Measurements from ENCODE around the gene BZW1. TPM values are rescaled to one million over a fixed set of nuclear protein-coding genes. Genes with fewer than 3 reads are reported as not detected.

The BZW1 gene
- 392 and 474 TPM in 2 replicates for total RNA-seq

- DNase-seq (ENCODE audit: low read depth in 2 of 2): peak; percentile 97 to 98
Observed at GRCh38 chr2:200811333-200812121, at the start of gene BZW1. TSS of gene BZW1 (plus strand) at chr2:200811910. CDS start at chr2:200813218, 1,308 bp downstream.

DNA sequence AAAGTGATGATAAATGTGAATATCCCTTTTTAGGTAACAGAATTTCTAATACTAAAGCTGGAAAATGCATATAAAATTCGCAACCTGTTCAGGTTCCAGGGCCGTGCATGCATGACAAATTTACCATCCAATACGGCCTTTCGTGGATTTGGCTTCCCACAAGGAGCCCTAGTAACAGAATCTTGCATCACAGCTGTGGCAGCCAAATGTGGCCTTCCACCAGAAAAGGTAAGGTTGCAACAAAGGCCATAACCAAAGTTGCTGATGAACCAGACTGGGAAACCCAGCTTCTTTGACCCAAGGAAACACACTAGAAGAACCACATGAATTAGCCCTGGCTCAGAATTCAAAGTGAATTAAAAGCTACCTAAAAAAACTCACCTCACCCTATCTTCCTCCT is 49.6 kb upstream of the BZW1 start:
- DNase-seq (ENCODE audit: low read depth in 2 of 2): no peak

- peak in 1 of 2 donors; percentile 32 for DNase-seq (ENCODE audit: low read depth in 2 of 2)
Observed at GRCh38 chr2:200763422-200763821, 48.3 kb upstream of the BZW1 start.

GRCh38 chr2:200765139-200765951 is 46.4 kb upstream of the BZW1 start:
- DNase-seq (ENCODE audit: low read depth in 2 of 2): peak; percentile 52 to 94

GRCh38 chr2:200765995-200766660 is 45.6 kb upstream of the BZW1 start:
- DNase-seq (ENCODE audit: low read depth in 2 of 2): no peak

GRCh38 chr2:200767111-200767885 is 44.4 kb upstream of the BZW1 start:
- DNase-seq (ENCODE audit: low read depth in 2 of 2): no peak

DNA sequence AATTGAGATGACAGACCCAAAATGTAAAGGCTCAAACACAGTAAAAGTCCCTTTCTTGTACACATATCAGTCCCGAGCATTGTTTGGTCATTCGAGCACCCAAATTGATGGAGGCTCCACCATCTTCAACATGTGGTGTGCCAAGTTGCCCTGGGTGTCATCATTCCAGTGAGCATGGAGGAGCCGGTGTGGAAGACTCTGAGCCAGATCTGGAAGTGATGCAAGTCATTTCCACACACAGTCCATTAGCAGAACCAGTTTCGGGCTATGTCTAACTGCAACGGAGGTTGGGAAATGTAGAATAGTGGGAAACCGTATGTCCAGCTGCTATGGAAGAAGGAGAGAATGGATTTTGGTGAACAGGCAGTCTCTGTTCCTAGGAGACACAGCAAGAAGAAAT is 40.9 kb upstream of the BZW1 start:
- no peak for DNase-seq (ENCODE audit: low read depth in 2 of 2)

GRCh38 chr2:200772620-200773019 is 39.1 kb upstream of the BZW1 start:
- no peak for DNase-seq (ENCODE audit: low read depth in 2 of 2)

GRCh38 chr2:200773083-200773482 is 38.6 kb upstream of the BZW1 start:
- no peak for DNase-seq (ENCODE audit: low read depth in 2 of 2)

- DNase-seq (ENCODE audit: low read depth in 2 of 2): no peak
Observed at GRCh38 chr2:200774920-200775319, 36.8 kb upstream of the BZW1 start.

DNA sequence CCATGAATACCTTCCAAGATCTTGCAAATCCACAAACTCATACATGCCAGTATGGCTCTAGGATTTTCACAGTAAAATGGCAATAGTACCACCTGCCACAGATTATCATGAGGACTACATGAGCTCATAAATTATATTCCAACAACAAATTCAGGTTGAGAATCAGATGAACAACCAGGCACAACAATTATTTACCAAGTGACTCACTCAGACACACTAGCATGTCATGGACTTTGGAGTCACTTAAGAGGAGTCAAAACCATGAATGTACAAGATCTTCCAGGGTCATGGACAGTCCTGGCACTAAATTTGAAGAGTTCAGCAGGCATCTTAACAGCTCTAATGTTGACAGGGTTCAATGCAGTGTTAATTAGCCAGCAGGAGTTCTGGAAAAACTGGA is 34.4 kb upstream of the BZW1 start:
- no peak for DNase-seq (ENCODE audit: low read depth in 2 of 2)

GRCh38 chr2:200778038-200778437 is 33.7 kb upstream of the BZW1 start:
- peak; percentile 48 to 60 for DNase-seq (ENCODE audit: low read depth in 2 of 2)

GRCh38 chr2:200779214-200779613 is 32.5 kb upstream of the BZW1 start:
- no peak for DNase-seq (ENCODE audit: low read depth in 2 of 2)

DNA sequence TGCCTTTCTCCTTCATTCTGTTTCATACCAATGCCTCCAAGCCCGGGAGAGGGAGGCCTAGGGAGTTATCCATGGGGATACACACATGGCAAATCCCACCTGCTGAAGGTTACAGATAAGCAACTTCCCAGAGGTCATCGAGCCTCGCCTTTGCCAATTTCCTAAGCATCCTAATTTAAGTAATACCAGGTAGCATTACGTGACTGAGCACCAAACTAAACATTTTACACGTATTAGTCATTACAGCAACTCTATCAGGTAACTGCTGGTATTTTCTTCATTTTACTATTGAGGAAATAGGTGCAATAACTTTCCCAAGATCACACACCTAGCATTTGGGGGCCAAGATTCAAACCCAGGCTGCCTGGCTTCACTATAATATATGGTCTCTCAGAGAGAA is 30.1 kb upstream of the BZW1 start:
- DNase-seq (ENCODE audit: low read depth in 2 of 2): no peak

GRCh38 chr2:200782251-200782650 is 29.5 kb upstream of the BZW1 start:
- peak in 1 of 2 donors; percentile 40 for DNase-seq (ENCODE audit: low read depth in 2 of 2)

- DNase-seq (ENCODE audit: low read depth in 2 of 2): no peak
Observed at GRCh38 chr2:200784215-200784614, 27.5 kb upstream of the BZW1 start.

- peak; percentile 59 to 67 for DNase-seq (ENCODE audit: low read depth in 2 of 2)
Observed at GRCh38 chr2:200786423-200786822, 25.3 kb upstream of the BZW1 start.

GRCh38 chr2:200786826-200787225 is 24.9 kb upstream of the BZW1 start:
- DNase-seq (ENCODE audit: low read depth in 2 of 2): peak; percentile 92 to 94

DNA sequence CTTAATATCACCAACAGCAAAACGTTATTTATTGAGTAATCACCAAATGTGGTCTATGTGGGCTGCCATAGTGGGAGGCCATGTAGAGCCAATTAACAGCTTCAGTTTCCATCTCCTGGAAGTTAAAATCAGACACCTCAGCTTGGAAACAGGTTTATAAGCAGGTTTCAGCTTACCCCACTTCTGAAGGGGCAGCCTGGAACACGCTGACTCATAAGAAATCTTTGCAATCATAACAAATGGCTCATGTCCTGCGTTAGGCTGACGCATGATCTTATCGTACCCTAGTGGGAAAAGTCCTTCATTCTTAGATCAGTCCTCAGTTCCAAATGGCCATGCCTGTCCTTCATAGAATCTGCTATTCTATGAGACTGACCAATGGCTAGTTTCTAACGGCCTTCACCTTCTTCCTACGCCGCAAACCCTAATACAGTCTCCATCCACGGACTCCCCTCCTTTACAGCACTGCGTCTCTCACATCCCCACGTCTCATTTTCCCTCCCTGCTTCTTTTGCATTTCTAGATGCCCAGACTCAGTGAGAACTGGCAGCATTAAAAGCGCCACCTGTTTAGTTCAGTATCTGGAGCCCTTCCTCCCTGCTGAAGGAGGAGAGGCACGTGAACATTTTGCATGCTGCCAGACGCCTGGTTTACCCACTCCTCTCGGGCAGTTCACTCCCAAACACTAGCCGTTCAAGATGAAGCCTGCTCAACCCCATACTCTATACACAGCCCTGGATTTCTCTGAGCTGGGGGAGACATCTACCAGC is 24.2 kb upstream of the BZW1 start:
- DNase-seq (ENCODE audit: low read depth in 2 of 2): peak; percentile 65 to 98

- DNase-seq (ENCODE audit: low read depth in 2 of 2): peak; percentile 67 to 93
Observed at GRCh38 chr2:200788121-200788718, 23.5 kb upstream of the BZW1 start.

All from lung microvascular endothelial cell (primary cell).